ENCODE data around the gene RNF39.
"Not testable (repeated sequence)": the region's sequence is repeated elsewhere in the genome, so short reads cannot be mapped to it uniquely, and the experiment has no call there.

Gene RNF39, protein sequence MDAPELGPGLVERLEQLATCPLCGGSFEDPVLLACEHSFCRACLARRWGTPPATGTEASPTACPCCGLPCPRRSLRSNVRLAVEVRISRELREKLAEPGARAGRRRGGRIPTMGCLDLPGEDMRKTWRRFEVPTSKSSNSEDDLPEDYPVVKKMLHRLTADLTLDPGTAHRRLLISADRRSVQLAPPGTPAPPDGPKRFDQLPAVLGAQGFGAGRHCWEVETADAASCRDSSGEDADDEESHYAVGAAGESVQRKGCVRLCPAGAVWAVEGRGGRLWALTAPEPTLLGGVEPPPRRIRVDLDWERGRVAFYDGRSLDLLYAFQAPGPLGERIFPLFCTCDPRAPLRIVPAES

DNA sequence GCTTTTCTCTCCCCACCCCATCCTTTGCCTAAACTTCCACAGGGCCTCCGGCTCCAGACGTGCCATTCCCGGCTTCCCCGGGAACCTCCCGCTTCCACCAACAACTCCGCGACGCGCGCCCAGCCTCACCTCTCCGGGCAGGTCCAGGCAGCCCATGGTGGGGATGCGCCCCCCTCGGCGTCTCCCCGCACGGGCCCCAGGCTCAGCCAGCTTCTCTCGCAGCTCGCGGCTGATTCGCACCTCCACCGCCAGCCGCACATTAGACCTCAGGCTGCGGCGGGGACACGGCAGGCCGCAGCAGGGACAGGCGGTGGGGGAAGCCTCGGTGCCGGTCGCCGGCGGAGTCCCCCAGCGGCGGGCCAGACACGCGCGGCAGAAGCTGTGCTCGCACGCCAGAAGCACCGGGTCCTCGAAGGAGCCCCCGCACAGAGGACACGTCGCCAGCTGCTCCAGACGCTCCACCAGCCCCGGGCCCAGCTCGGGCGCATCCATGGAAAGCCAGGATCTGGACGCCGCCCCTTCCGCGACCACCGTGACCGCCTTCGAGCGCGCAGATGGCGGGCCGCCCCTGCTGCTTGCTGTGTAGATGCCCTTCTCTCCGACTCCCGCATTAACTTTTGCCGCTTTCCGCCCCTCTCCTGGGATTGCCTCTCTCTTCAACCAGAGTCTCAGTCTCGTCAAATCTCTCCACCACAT, at the start of gene RNF39:
Gene RNF39, minus strand, starts transcription at position 676 of the 696 bp plus-strand sequence. Its CDS starts 184 bp downstream, at position 492.
- DNase-seq = no peak

DNA sequence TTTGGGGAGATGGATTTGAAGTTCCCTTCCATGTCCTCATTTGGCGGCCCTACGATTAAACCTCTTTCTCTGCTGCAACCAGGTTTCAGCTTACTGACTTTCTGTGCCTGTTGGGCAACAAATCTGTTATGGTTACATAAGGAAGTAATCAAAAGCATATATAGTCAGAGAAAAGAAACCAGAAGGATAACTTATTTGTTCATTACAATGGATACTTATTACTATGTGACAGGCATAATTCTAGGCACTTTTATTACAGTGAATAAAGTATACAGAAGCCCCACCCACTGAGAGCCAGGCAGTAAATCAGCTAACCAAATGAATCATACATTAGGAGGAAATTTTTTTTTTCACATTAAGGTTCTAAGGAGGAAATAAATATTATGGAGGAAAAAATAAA, 46.9 kb upstream of the RNF39 start:
- DNase-seq = no peak

DNA sequence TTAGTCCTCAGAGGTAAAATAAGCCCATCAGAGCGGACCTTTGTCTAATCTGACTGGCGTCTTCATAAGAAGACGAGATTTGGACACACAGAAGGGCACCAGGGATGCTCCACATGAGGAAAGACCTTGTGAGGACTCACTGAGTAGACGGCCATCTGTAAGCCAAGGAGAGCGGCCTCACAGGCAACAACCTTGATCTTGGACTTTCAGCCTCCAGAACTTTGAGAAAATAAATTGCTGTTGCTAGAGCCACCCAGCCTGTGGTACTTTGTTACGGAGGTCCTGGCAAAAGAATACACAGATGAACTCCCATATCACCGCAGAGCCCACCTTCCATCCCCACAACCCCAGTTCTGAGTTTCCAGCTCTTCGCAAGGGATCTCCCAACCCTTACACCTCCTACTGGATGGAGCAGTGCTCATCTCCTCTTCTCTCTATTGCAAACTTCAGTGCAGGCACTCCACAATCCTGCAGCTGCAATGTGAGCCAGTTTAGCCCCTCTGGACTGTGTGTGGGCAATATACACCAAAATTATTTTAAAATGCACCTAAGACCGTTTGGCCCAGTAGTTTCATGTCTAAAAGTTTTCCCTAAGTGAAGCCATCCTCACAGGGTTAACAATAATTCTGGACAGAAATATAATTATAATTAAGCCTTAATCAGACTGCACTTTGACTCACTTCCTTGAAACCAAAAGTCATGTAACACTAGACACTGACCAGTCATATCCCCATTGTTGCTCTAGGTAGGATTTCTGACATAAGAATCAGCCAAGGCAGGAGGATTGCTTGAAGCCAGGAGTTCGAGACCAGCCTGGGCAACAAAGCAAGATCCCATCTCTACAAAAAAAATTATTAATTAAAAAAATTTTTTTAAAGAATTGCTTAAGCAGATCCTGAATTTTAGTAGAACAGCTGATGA, 46.1 kb upstream of the RNF39 start:
- no peak for DNase-seq

- DNase-seq = not testable (repeated sequence)
Measured at GRCh38 chr6:30118691-30119090, 43.1 kb upstream of the RNF39 start.

DNA sequence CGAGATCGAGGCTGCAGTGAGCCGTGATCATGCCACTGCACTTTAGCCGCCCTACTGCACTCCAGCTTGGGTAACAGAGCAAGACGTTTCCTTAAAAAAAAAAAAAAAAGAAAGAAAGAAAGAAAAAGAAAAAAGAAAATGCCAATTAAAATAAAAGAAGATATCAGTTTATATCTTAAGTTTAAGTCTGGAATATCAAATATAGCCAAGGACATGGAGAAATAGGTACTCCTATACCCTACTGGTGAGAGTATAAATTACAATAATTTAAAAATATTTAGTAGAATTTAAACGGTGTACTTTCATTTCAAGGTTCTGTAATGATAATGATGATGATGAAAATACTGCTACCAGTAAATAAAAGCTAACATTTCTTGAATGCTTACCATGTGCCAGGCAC, 41.2 kb upstream of the RNF39 start:
- DNase-seq = no peak

DNA sequence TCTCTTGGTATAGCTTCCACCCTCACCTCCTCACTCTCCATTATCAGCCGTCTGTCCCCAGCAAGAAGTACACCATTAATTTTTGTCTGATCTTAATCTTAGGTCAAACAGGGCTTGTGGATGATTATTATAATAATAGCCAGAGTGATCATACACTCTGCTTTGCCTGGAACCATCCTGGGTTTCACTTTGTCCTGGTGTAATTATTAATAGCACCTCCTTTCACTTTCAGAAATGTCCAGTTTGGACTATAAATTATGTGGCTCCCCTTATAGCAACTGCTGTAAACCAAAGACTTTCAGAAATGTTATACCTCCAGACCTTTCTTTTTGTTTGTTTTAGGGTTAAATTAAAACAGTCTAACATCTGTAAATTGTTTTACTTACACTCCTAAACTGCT, 38.3 kb upstream of the RNF39 start:
- no peak for DNase-seq

GRCh38 chr6:30113003-30113759, 37.6 kb upstream of the RNF39 start, which contains the start of gene TRIM31:
Gene TRIM31 (minus strand): TSS chr6:30113090. CDS start chr6:30112805, 285 bp downstream.
- no peak for DNase-seq

- DNase-seq = no peak
Measured at GRCh38 chr6:30112402-30112994, 36.9 kb upstream of the RNF39 start.

DNA sequence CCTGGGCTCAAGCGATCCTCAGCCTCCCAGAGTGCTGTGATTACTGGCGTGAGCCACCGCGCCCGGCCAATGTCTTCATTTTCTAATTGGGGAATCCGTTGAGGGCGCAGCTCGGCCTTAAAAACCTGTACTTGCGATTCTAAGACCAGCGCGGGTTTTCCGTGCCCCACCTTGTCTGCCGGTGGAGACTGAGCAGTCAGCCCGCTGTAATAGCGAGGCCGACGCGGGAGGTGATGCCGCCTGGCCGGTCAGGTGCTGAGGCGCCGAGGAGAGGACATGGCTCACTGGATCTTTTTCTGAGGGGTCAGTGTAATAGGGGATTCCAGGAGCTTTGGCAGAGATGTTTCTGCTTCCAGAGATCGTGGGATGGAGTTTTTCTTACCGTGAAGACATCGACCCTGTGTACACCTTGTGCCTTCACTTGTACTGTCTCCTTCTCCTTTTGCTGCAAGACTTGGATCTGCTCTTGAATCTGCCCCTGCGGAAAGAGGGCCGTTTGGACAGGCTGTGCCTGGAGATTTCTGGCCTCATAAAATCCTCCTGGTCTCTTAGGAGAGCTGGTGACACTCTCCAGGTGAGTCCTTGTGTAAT, 35.8 kb upstream of the RNF39 start:
- no peak for DNase-seq

DNA sequence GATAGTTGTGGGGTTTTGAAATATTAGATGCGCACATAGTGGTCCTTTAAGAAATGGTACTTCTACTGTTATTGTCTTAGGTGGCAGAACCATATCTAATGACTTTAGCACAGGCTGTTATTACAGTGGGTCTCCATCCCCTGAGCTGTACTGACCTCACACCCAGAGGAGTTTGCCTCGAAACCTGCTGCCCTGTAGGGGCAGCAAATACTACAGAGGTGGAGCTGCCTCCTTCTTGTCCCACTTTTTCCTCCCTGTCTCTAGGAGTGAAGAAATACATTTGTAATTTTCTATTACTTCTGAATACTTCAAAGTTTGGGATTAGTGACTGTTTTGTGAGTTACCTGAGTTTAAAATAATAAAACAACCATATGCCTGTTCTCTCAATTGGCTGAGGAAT, 29.1 kb upstream of the RNF39 start:
- DNase-seq = no peak

DNA sequence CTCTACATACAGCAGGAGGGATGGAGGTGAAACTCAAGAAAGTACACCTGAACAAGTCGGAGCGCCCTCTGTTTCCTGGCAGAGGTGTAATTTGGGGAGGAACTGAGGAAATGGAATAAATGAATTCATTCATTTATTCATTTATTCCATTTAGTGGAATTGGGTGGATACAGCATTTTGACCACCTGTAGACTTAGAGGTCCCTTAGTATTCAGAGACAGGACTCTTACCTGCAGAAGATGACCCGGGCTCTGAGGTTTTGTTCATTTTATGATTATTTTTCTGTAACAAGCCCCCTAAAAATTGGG, 28.3 kb upstream of the RNF39 start:
- no peak for DNase-seq

GRCh38 chr6:30102970-30103871, 27.7 kb upstream of the RNF39 start:
- DNase-seq = peak; percentile 84 to 90

GRCh38 chr6:30102414-30102969, 26.9 kb upstream of the RNF39 start:
- no peak for DNase-seq

GRCh38 chr6:30101444-30102413, 26.2 kb upstream of the RNF39 start:
- peak; percentile 81 to 85 for DNase-seq

DNA sequence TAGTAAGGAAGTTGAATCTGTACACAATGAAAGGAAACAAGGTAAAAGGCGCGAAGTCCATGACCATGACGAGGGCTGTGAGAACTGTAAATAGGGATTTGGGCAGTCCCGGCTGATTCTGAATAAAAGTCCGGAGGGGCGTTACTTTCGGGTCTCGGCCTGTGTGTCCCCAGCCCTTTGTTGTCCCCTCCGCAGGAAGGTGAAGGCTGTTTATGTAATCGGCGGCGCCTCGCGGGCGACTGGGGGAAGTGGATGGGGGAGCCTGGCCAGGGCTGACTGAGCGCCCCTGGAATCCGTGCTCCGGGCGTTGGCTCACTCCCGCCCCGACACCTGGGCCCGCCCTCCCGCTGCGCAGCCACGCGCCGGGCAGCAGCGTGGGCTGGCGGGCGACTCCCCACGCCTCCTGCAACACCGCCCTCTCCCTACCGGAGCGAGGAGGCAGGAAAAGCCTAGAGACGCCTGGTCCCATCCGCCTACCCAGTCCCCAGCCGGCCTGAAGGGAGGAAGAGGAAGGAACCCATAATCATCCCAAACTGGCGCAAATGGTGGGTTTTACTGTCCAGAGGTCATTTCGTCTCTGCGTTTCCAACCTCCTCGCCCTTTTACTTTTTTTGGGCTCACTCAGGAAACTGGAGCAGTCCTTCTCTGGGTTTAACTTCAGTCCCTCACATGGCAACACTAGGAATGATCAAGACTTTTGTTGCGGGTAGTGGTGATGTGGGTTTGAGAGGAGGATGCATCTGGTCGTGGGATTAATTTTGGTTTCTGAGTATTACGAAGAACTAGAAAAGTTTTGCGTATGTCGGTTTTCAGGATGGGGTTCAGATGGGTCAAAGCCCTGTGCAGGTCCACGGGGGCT, 25.2 kb upstream of the RNF39 start:
- peak; percentile 3 to 10 for DNase-seq

DNA sequence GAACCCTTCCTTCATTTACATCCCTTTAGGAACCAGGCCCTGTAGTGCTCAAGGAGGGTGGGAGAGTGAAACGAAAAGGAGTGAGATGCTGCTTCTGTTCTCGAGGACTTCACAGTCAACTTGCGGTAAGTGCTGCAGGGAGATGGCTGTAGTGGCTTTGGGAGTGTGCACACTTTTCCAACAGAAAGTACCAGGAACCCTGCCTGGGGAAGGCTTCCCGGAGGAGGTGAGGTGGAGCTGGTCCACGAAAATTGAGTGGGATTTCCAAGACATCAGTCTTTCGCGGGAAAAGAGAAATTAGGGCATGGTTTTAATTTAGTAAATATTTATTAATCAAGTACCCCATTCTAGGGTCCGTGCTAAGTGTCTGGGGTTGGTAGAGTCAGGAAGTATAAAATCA, 24.6 kb upstream of the RNF39 start:
- DNase-seq = no peak

- DNase-seq = no peak
Measured at GRCh38 chr6:30097902-30098768, 22.6 kb upstream of the RNF39 start.
